ELF-1 (cell line): ENCODE data around the gene AGAP1.

Source experiments
- DNase-seq: peaks from one replicate; pipeline ENCODE4 v3.0.0-alpha.2; 2016; ENCODE audit warnings: low read depth, low spot score

Gene AGAP1

GRCh38 chr2:236113425-236113824, 619.6 kb downstream of the AGAP1 start:
- no peak for DNase-seq

- DNase-seq = no peak
These were observed 620.1 kb downstream of the AGAP1 start for GRCh38 chr2:236113948-236114347.

- no peak for DNase-seq
These were observed 621.1 kb downstream of the AGAP1 start for GRCh38 chr2:236114959-236115358.

- DNase-seq = no peak
These were observed 623.6 kb downstream of the AGAP1 start for GRCh38 chr2:236117401-236117800.

- no peak for DNase-seq
These were observed 624.0 kb downstream of the AGAP1 start for GRCh38 chr2:236117861-236118269.

GRCh38 chr2:236119003-236119402, 625.2 kb downstream of the AGAP1 start:
- DNase-seq = no peak

- DNase-seq = no peak
These were observed 625.6 kb downstream of the AGAP1 start for GRCh38 chr2:236119476-236119875.

GRCh38 chr2:236120141-236120601, 626.3 kb downstream of the AGAP1 start:
- DNase-seq = no peak

- no peak for DNase-seq
These were observed 627.0 kb downstream of the AGAP1 start for GRCh38 chr2:236120829-236121228.

GRCh38 chr2:236121546-236121945, 627.7 kb downstream of the AGAP1 start:
- no peak for DNase-seq

- DNase-seq = no peak
These were observed 628.4 kb downstream of the AGAP1 start for GRCh38 chr2:236122236-236122635.

- no peak for DNase-seq
These were observed 629.9 kb downstream of the AGAP1 start for GRCh38 chr2:236123716-236124115.

- no peak for DNase-seq
These were observed 630.5 kb downstream of the AGAP1 start for GRCh38 chr2:236124182-236124893.

GRCh38 chr2:236125541-236125940, 631.7 kb downstream of the AGAP1 start:
- DNase-seq = no peak

- no peak for DNase-seq
These were observed 633.2 kb downstream of the AGAP1 start for GRCh38 chr2:236127010-236127409.

GRCh38 chr2:236128321-236128720, 634.5 kb downstream of the AGAP1 start:
- no peak for DNase-seq

- no peak for DNase-seq
These were observed 636.1 kb downstream of the AGAP1 start for GRCh38 chr2:236129935-236130334.

- DNase-seq = no peak
These were observed 636.6 kb downstream of the AGAP1 start for GRCh38 chr2:236130349-236130998.

GRCh38 chr2:236131073-236131692, 637.3 kb downstream of the AGAP1 start:
- no peak for DNase-seq

- DNase-seq = no peak
These were observed 639.7 kb downstream of the AGAP1 start for GRCh38 chr2:236133410-236134012.

- no peak for DNase-seq
These were observed 642.7 kb downstream of the AGAP1 start for GRCh38 chr2:236136538-236136937.

GRCh38 chr2:236137066-236137465, 643.2 kb downstream of the AGAP1 start:
- no peak for DNase-seq
